ENCODE results near the gene CAMSAP3.

Gene CAMSAP3

GRCh38 chr19:7596211-7596937 lies 711 bp downstream of the CAMSAP3 start:
- H3K4me3 ChIP-seq (ENCODE audit: low read depth, low read length) = no peak overlapping the region
- TF ChIP-seq CTCF (IDR thresholded peaks at IDR 0.05; ENCODE audit: low read depth, low read length) = no peak

GRCh38 chr19:7597689-7598088 lies 2.0 kb downstream of the CAMSAP3 start:
- H3K4me3 ChIP-seq (ENCODE audit: low read depth, low read length) = no peak overlapping the region
- no peak for TF ChIP-seq CTCF (IDR thresholded peaks at IDR 0.05; ENCODE audit: low read depth, low read length)

GRCh38 chr19:7598180-7598579 lies 2.5 kb downstream of the CAMSAP3 start:
- no peak for TF ChIP-seq CTCF (IDR thresholded peaks at IDR 0.05; ENCODE audit: low read depth, low read length)

GRCh38 chr19:7600721-7601120 lies 5.1 kb downstream of the CAMSAP3 start:
- H3K4me3 ChIP-seq (ENCODE audit: low read depth, low read length) = no peak overlapping the region
- no peak for TF ChIP-seq CTCF (IDR thresholded peaks at IDR 0.05; ENCODE audit: low read depth, low read length)

More at GRCh38 chr19:7598180-7598579, 2.5 kb downstream of the CAMSAP3 start:
- no peak overlapping the region for H3K4me3 ChIP-seq (ENCODE audit: low read depth, low read length)

GRCh38 chr19:7602240-7602934 lies 6.7 kb downstream of the CAMSAP3 start:
- H3K4me3 ChIP-seq (ENCODE audit: low read depth, low read length) = no peak overlapping the region
- TF ChIP-seq CTCF (IDR thresholded peaks at IDR 0.05; ENCODE audit: low read depth, low read length) = no peak

GRCh38 chr19:7602935-7603497 lies 7.4 kb downstream of the CAMSAP3 start:
- TF ChIP-seq CTCF (IDR thresholded peaks at IDR 0.05; ENCODE audit: low read depth, low read length) = no peak
- H3K4me3 ChIP-seq (ENCODE audit: low read depth, low read length) = no peak overlapping the region

- TF ChIP-seq CTCF (IDR thresholded peaks at IDR 0.05; ENCODE audit: low read depth, low read length) = no peak
- H3K4me3 ChIP-seq (ENCODE audit: low read depth, low read length) = no peak overlapping the region
Observed at GRCh38 chr19:7603919-7604318, 8.3 kb downstream of the CAMSAP3 start.

Measured in WI38 (cell line).